AG08395 (cell line): ENCODE results near the gene TLE3.

Experiments
- DNase-seq: peaks from one replicate; pipeline ENCODE4 v3.0.0; 2012; ENCODE audit warnings: mixed read lengths, low spot score

Gene TLE3

GRCh38 chr15:70047386-70048197 lies 50.1 kb downstream of the TLE3 start:
- DNase-seq: peak; percentile 55

GRCh38 chr15:70046679-70047369 lies 50.9 kb downstream of the TLE3 start:
- DNase-seq: no peak

- peak; percentile 9 for DNase-seq
These were observed 52.7 kb downstream of the TLE3 start for GRCh38 chr15:70045045-70045444.

GRCh38 chr15:70044168-70044567 lies 53.5 kb downstream of the TLE3 start:
- DNase-seq: no peak

GRCh38 chr15:70043590-70043989 lies 54.1 kb downstream of the TLE3 start:
- DNase-seq: no peak

GRCh38 chr15:70042553-70043214 lies 55.0 kb downstream of the TLE3 start:
- no peak for DNase-seq

GRCh38 chr15:70039917-70040316 lies 57.8 kb downstream of the TLE3 start:
- no peak for DNase-seq

- no peak for DNase-seq
These were observed 58.9 kb downstream of the TLE3 start for GRCh38 chr15:70038730-70039392.

GRCh38 chr15:70037292-70037640 lies 60.5 kb downstream of the TLE3 start:
- no peak for DNase-seq

GRCh38 chr15:70036585-70037291 lies 61.0 kb downstream of the TLE3 start:
- DNase-seq: no peak

- DNase-seq: no peak
These were observed 62.0 kb downstream of the TLE3 start for GRCh38 chr15:70035719-70036077.

- no peak for DNase-seq
These were observed 62.5 kb downstream of the TLE3 start for GRCh38 chr15:70035051-70035718.

GRCh38 chr15:70034596-70034995 lies 63.1 kb downstream of the TLE3 start:
- DNase-seq: no peak

GRCh38 chr15:70034141-70034540 lies 63.6 kb downstream of the TLE3 start:
- no peak for DNase-seq

GRCh38 chr15:70033529-70034140 lies 64.1 kb downstream of the TLE3 start:
- peak; percentile 60 for DNase-seq

- DNase-seq: no peak
These were observed 64.6 kb downstream of the TLE3 start for GRCh38 chr15:70033109-70033508.

- DNase-seq: no peak
These were observed 65.2 kb downstream of the TLE3 start for GRCh38 chr15:70032509-70032908.

GRCh38 chr15:70031713-70032112 lies 66.0 kb downstream of the TLE3 start:
- no peak for DNase-seq

- DNase-seq: no peak
These were observed 66.5 kb downstream of the TLE3 start for GRCh38 chr15:70031261-70031660.

GRCh38 chr15:70030851-70031250 lies 66.9 kb downstream of the TLE3 start:
- no peak for DNase-seq

GRCh38 chr15:70029297-70029701 lies 68.4 kb downstream of the TLE3 start:
- no peak for DNase-seq
